HFFc6 (cell line): ENCODE data around the gene TFAP2D. TPM values are rescaled to one million over a fixed set of nuclear protein-coding genes. Genes with fewer than 3 reads are reported as not detected.

Experiments
- DNase-seq: peaks from one replicate; pipeline ENCODE4 v3.0.0-alpha.2; 2018
- H3K27ac Mint-ChIP-seq: 2 replicates; pipeline ENCODE4 v1.8.0; 2020; ENCODE audit warnings: mild to moderate bottlenecking, mixed read lengths
- H3K27me3 Mint-ChIP-seq: 2 replicates; pipeline ENCODE4 v1.8.0; 2021; ENCODE audit warnings: mild to moderate bottlenecking, moderate library complexity, mixed read lengths; ENCODE audit not compliant: insufficient read depth
- H3K36me3 Mint-ChIP-seq: 2 replicates; pipeline ENCODE4 v1.8.0; 2021; ENCODE audit warnings: low read depth, mixed read lengths
- H3K4me1 Mint-ChIP-seq: 2 replicates; pipeline ENCODE4 v1.8.0; 2020; ENCODE audit warnings: low read depth, mixed read lengths
- H3K4me3 Mint-ChIP-seq: 2 replicates; pipeline ENCODE4 v1.8.0; 2020; ENCODE audit warnings: mild to moderate bottlenecking, moderate library complexity, mixed read lengths
- H3K9me3 Mint-ChIP-seq: 2 replicates; pipeline ENCODE4 v1.8.0; 2020; ENCODE audit warnings: mild to moderate bottlenecking, mixed read lengths
- total RNA-seq, 6 experiments: library from RNA; stranded (reverse); fragmentation: NEBNext Ultra II Directional; extraction: Animal tissue kit (Norgen Biotek cat#: 25700); gene quantifications; 2 replicates in 1 of 6; 3 replicates in 5 of 6; pipeline ENCODE4 v1.2.3, GENCODE V29; 2021
- TF ChIP-seq, protein P1 (sequence below): fragments of 200-600 bp; sonication (generic); IDR thresholded peaks from 2 replicates; pipeline ENCODE4 v1.5.0; 2021; ENCODE audit warnings: antibody characterized with exemption, mild to moderate bottlenecking

The TFAP2D gene
- total RNA-seq, 6 experiments from 2014 or later: not detected

DNA sequence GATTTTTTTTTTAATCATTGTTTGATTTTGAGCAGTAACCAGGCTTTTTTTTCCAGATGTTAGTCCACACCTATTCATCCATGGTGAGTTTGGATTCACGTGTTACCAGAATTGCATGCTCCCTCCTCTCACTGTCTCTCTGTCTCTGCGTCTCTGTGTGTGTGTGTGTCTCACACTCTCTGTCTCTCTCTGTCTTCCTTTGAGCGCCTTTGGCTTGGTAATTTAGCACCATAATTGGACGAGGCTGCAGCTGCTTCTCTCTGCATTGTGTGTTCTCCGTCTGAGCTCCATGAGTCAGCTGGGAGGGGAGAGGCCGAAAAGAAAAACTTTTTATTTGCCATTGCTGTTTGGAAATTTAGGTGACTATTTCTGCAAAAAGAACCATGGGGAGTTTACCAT is 108.8 kb downstream of the TFAP2D start:
- H3K27me3 Mint-ChIP-seq: peaks cover 70% of the 10 kb centered on the region

More for the DNA sequence above, 108.8 kb downstream of the TFAP2D start:
- H3K27ac Mint-ChIP-seq: no peak overlapping the region
- no peak for DNase-seq
- H3K9me3 Mint-ChIP-seq: no peaks in the 10 kb centered on the region
- TF ChIP-seq, protein P1, sequence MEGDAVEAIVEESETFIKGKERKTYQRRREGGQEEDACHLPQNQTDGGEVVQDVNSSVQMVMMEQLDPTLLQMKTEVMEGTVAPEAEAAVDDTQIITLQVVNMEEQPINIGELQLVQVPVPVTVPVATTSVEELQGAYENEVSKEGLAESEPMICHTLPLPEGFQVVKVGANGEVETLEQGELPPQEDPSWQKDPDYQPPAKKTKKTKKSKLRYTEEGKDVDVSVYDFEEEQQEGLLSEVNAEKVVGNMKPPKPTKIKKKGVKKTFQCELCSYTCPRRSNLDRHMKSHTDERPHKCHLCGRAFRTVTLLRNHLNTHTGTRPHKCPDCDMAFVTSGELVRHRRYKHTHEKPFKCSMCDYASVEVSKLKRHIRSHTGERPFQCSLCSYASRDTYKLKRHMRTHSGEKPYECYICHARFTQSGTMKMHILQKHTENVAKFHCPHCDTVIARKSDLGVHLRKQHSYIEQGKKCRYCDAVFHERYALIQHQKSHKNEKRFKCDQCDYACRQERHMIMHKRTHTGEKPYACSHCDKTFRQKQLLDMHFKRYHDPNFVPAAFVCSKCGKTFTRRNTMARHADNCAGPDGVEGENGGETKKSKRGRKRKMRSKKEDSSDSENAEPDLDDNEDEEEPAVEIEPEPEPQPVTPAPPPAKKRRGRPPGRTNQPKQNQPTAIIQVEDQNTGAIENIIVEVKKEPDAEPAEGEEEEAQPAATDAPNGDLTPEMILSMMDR: no peak
- H3K4me3 Mint-ChIP-seq: no peak overlapping the region
- no peaks in the 10 kb centered on the region for H3K4me1 Mint-ChIP-seq
- H3K36me3 Mint-ChIP-seq: no peaks in the 10 kb centered on the region

Other genes starting within 250 kb of the TFAP2D start
- gene TFAP2B, start 105.3 kb downstream of the TFAP2D start, total RNA-seq: not detected